GM12878 (cell line): Measurements from ENCODE around the gene F2RL1. TPM values are rescaled to one million over a fixed set of nuclear protein-coding genes. Genes with fewer than 3 reads are reported as not detected.

Experiments
- CEBPZ ChIP-seq: fragments of 150-350 bp; IDR thresholded peaks from 2 replicates; pipeline ENCODE4 v1.6.1; 2016; ENCODE audit warnings: low read depth, low read length
- GABPA ChIP-seq: IDR thresholded peaks from 2 replicates; pipeline ENCODE4 v1.6.1; 2014; ENCODE audit warnings: antibody characterized with exemption, low read depth, mild to moderate bottlenecking, inconsistent platforms
- KDM1A ChIP-seq: fragments of 200-600 bp; sonication (generic); IDR thresholded peaks from 2 replicates; pipeline ENCODE4 v1.6.1; 2016; ENCODE audit warnings: borderline replicate concordance
- NFIC ChIP-seq: IDR thresholded peaks from 2 replicates; pipeline ENCODE4 v1.6.1; 2012; ENCODE audit warnings: low read depth, mild to moderate bottlenecking, inconsistent platforms, low read length, moderate library complexity
- REST ChIP-seq: IDR thresholded peaks from 2 replicates; pipeline ENCODE4 v1.6.1; 2012; ENCODE audit warnings: mild to moderate bottlenecking, low read depth, low read length
- SUZ12 ChIP-seq: fragments of 200-600 bp; sonication (generic); IDR thresholded peaks from one replicate; pipeline ENCODE4 v1.6.1; 2018; ENCODE audit warnings: antibody characterized with exemption, mild to moderate bottlenecking; ENCODE audit not compliant: unreplicated experiment
- TAF1 ChIP-seq: IDR thresholded peaks from 2 replicates; pipeline ENCODE4 v1.6.1; 2011; ENCODE audit warnings: mild to moderate bottlenecking, low read depth, low read length, borderline replicate concordance
- ZBED1 ChIP-seq: IDR thresholded peaks from 2 replicates; pipeline ENCODE4 v1.6.1; 2016; ENCODE audit warnings: borderline replicate concordance
- polyA plus RNA-seq, 11 experiments: library from polyadenylated mRNA; depleted of rRNA in 4 of 11; unstranded in 6 of 11; stranded (reverse) in 5 of 11; fragments of >200 nt; fragmentation: Nextera tagmentation in 4 of 11; fragmentation: Illumina TruSeq in 1 of 11; extraction: Ambion mirVana in 4 of 11; extraction: Trizol in 1 of 11; gene quantifications; 1 replicate in 1 of 11; 2 replicates in 10 of 11; pipeline versions ENCODE4 v1.2.1 to v1.2.3, GENCODE V29; 2011 to 2016; ENCODE audit warnings: inconsistent platforms in 2 of 11, missing spikeins in 2 of 11, low read depth in 1 of 11
- total RNA-seq, 4 experiments: library from RNA; depleted of rRNA in 3 of 4; stranded (reverse); fragments of >200 nt in 3 of 4; fragmentation: Illumina TruSeq in 1 of 4; extraction: Trizol in 1 of 4; gene quantifications; 2 replicates each; pipeline versions ENCODE4 v1.2.1 to v1.2.3, GENCODE V29; 2013 to 2021

F2RL1 gene
- total and polyA plus RNA-seq, 10 of the 15 experiments (the other 5 are each of a cell fraction or from before 2014, with no cell fraction given) = 0.04 to 0.10 TPM; not detected in 8

- TF ChIP-seq REST = no peak
- no peak for TF ChIP-seq SUZ12
- no peak for TF ChIP-seq CEBPZ
- TF ChIP-seq TAF1 = no peak
- TF ChIP-seq KDM1A = no peak
- no peak for TF ChIP-seq ZBED1
- TF ChIP-seq NFIC = no peak
- TF ChIP-seq GABPA = no peak
Observed at GRCh38 chr5:76794871-76795270, 24.0 kb upstream of the F2RL1 start (continued).
